HepG2 (cell line): Measurements from ENCODE around the gene RARS1.

Source experiments
- CTCF ChIP-seq: sonication (generic); formaldehyde crosslinking; IDR thresholded peaks from 2 replicates; pipeline ENCODE4 v1.5.0; 2020; ENCODE audit warnings: mild to moderate bottlenecking, missing genetic modification reagents, moderate library complexity
- HCFC1 ChIP-seq: fragments of 150-350 bp; IDR thresholded peaks from 2 replicates; pipeline ENCODE4 v1.6.1; 2014; ENCODE audit warnings: low read depth, low read length
- KAT2B ChIP-seq: fragments of 150-350 bp; IDR thresholded peaks from 2 replicates; pipeline ENCODE4 v1.6.1; 2014; ENCODE audit warnings: low read depth, low read length, borderline replicate concordance
- MAFF ChIP-seq: IDR thresholded peaks from 2 replicates; pipeline ENCODE4 v1.6.1; 2011; ENCODE audit warnings: low read depth, low read length, improper control_type of control experiment
- MED8 ChIP-seq: sonication (generic); formaldehyde crosslinking; IDR thresholded peaks from 2 replicates; pipeline ENCODE4 v1.8.1; 2023; ENCODE audit warnings: mild to moderate bottlenecking, missing genetic modification reagents; ENCODE audit not compliant: insufficient replicate concordance
- MYC ChIP-seq: sonication (generic); formaldehyde crosslinking; IDR thresholded peaks from 2 replicates; pipeline ENCODE4 v1.9.0; 2021; ENCODE audit warnings: missing genetic modification reagents, borderline replicate concordance
- POLR2A ChIP-seq, 2 experiments: IDR thresholded peaks; 2 replicates each; pipeline ENCODE4 v1.6.1; 2011; ENCODE audit warnings: low read depth in 2 of 2, low read length in 2 of 2, mild to moderate bottlenecking in 1 of 2, moderate library complexity in 1 of 2; ENCODE audit not compliant: insufficient read depth in 1 of 2
- SRSF4 ChIP-seq: fragments of 200-400 bp; formaldehyde crosslinking; IDR thresholded peaks from one replicate; pipeline ENCODE4 v1.6.1; 2018; ENCODE audit warnings: mild to moderate bottlenecking, low read depth, low read length, moderate library complexity; ENCODE audit not compliant: poor library complexity, severe bottlenecking
- TCF12 ChIP-seq, 2 experiments: fragments of 450-650 bp in 1 of 2; sonication (generic) in 1 of 2; formaldehyde crosslinking in 1 of 2; IDR thresholded peaks; 2 replicates each; pipeline versions ENCODE4 v1.6.1 to v1.8.0; 2017 to 2022; ENCODE audit warnings: antibody characterized with exemption in 1 of 2, mild to moderate bottlenecking in 1 of 2, missing genetic modification reagents in 1 of 2, moderate library complexity in 1 of 2
- ZNF780A ChIP-seq: sonication (generic); formaldehyde crosslinking; IDR thresholded peaks from 2 replicates; pipeline ENCODE4 v1.8.0; 2022; ENCODE audit warnings: mild to moderate bottlenecking, missing genetic modification reagents, moderate library complexity

- TF ChIP-seq ZNF780A (CRISPR knock-in tag), result no peak
- no peak for TF ChIP-seq POLR2A (IDR thresholded peaks at IDR 0.05; ENCODE audit: insufficient read depth in 1 of 2, low read depth in 2 of 2, low read length in 2 of 2)
- TF ChIP-seq MAFF, result no peak
- no peak for TF ChIP-seq MYC (CRISPR knock-in tag)
- TF ChIP-seq TCF12 (IDR thresholded peaks at IDR 0.05), result no peak
- no peak for TF ChIP-seq TCF12 (CRISPR knock-in tag; IDR thresholded peaks at IDR 0.05)
- TF ChIP-seq CTCF, result no peak
- TF ChIP-seq HCFC1, result no peak
- no peak for TF ChIP-seq SRSF4
- TF ChIP-seq MED8 (CRISPR knock-in tag), result no peak
- TF ChIP-seq KAT2B, result no peak
Observed at GRCh38 chr5:168481330-168481788, 4.9 kb upstream of the RARS1 start.
